ENCODE data around the gene EXOC6B.

- TF ChIP-seq TCF4 (CRISPR knock-in tag; IDR thresholded peaks at IDR 0.05; ENCODE audit: borderline replicate concordance) (no peak), ZNF70 (CRISPR knock-in tag; IDR thresholded peaks at IDR 0.05) (no peak), TOX (CRISPR knock-in tag; IDR thresholded peaks at IDR 0.05; ENCODE audit: borderline replicate concordance) (no peak), ZNF565 (CRISPR knock-in tag; conservative IDR thresholded peaks at IDR 0.05; ENCODE audit: low read depth) (no peak), PATZ1 (CRISPR knock-in tag; IDR thresholded peaks at IDR 0.05; ENCODE audit: borderline replicate concordance) (no peak), GLIS3 (CRISPR knock-in tag; IDR thresholded peaks at IDR 0.05) (no peak), OSR1 (CRISPR knock-in tag; IDR thresholded peaks at IDR 0.05) (no peak), BACH2 (CRISPR knock-in tag; IDR thresholded peaks at IDR 0.05; ENCODE audit: borderline replicate concordance) (no peak)
Observed at GRCh38 chr2:72712977-72713376, 112.9 kb downstream of the EXOC6B start.

Data from SK-N-SH treated with all-trans-retinoic acid at 6 μM for 48 hours (cell line).